ENCODE results near the gene CMBL.
"Not testable (repeated sequence)": the region's sequence is repeated elsewhere in the genome, so short reads cannot be mapped to it uniquely, and the experiment has no call there.

Gene CMBL

DNA sequence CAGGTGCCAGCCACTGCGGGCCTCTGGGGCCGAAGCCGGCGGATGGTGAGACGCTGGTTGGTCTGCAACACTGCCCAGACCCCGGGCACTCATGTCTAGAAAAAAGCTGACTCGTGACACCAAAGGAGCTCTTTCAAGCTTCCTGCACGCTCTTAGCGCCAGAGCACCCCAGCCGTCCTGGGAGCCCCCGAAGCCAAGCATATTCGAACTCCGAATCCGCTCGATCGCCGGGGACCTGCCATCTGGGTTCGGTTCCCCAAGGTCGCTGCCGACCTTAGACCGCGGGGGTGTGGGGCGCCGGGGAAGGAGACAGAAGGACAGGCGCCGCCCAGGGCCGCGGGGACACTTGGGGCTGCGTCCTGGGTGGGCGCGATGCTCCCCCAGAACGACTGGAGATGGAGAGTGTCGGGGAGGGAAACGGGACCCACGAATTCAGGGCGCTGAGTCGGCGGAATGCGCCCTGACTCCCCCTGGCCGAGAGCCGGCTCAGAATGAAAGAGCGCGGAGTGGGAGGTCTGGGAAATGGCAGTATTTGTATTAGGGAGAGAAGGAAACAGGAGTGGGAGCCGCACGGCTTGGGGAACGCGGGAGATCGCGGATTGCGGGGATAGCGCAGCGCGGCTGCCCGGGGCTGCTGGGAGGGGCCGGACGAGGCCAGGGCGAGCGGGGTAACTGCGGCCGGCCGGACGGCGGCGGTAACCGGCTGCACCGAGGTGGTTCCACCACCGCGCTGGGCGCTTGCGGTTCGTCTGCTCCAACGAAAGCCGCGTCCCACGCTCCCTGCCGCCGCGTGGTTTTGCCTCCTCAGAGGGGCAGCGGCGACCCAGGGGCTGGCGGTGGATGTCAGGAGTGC, 25.7 kb upstream of the CMBL start:
- no peak for DNase-seq (ENCODE audit: low read depth in 3 of 3)

DNA sequence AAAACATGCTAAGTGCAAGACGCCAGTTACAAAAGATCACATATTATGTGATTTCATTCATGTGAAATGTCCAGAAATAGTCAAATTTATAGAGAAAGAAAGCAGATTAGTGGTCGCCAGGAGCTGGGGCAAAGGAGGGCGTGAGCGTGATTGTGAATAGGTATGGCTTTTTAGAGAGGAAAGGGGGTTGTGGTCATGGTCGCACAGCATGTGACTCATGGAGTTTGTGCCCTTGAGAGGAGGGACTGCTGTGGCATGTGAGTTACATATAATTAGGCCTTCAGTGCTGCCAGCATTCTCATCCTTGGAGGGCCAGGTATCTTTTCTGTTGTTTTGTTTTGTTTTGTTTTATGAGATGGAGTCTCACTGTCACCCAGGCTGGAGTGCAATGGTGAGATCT, 24.6 kb upstream of the CMBL start:
- DNase-seq (ENCODE audit: low read depth in 3 of 3), result no peak

DNA sequence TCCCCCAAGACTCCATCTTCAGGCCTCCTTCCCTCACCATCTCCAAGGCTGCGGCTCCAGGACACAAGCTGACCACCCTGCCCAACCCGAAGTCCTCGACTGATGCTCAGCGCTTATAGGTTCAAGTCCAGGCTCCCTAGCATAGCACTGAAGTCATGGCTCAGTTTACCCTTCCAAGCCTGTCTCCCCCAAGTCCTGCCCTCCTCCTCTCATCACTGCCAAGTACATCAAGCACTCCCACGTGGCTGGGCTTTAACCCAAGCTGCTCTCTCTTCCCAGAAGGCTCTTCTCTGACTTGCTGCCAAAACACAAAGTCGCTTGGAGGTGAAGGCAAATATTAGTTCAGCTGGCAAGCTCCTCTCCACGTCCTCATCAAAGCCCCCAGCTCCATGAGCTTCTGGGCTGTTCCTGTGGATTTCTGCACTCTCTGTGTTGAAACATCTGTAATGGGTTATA, 23.7 kb upstream of the CMBL start:
- no peak for DNase-seq (ENCODE audit: low read depth in 3 of 3)

DNA sequence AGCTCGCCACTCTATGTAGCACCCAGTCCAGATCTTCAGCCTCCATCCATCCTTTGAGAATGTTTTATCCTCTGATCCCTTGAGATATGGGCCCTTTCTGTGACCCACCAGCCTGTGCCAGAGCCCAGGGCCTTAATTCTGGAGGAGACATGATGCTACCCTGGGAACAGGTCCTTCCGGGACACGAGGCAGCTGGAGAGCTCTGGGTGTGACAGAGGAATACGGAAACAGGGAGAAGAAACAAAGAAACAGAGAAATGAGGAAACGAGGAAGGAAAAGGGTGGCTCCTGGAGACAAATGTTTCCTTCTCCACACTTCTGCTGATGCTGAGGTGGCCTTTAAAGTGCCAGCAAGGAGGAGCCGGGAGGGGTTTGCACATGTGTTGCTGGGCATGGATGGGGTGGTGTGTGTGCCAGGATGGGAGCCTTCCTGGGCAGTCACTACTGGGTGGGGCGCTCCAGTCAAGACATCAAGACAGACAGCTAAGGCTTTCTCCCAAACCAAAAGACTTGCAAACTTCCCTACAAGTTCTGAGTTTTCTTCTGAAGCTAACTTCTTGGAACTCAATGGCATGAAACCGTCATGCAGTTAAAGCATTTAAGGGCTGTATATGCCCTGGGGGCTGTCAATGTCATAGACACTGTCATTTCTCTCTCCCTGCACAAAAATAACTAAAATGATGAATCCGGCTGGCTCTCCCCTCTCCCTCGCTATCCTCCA, 23.0 kb upstream of the CMBL start:
- DNase-seq (ENCODE audit: low read depth in 3 of 3), result no peak

DNA sequence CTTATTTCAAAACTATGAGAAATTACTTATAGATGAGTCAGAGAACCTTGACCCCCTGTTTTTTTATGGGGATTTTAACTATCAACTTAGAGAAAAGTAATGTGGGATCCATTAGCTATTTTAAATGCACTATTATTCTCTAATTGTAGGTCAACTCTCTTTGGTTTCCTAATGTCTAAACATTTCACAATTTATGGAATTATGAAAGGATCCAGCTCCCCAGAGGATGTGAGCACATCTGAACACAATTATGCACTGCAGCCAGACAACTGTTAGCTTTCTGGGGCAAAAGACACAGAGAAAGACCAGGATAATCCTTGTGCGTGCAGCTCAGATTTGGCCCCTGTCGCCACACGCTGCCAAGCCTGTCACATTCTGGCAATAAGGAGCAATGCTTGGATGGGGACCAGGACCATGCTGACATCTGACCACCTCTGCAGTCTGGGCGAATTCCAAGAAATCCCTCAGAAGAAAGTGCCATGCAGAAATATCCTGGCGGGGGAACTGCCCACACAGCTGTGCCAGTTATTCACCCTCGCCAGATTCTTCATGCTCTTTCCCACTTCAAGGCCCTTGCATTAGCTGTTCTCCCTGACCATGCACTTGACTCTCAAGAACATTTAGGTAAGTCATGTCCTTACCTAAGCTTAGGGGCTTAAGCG, 22.2 kb upstream of the CMBL start:
- no peak for DNase-seq (ENCODE audit: low read depth in 3 of 3)

DNA sequence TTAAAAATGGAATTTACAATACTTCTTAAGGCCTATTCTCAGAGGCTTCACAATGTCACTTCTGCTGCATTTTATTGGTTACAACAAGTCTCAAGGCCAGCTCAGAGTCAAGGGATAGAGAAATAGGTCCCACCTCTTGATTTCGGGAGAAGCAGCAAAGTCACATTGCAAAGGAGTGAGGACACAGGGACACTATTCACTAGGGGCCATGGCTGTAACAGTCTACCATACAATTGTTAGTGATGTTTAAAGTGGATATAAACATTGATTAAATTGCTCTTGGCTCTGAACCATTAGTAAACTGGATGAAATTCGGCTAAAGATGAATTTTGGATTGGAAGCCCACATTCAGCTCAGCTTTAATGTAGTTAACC, 21.7 kb upstream of the CMBL start:
- no peak for DNase-seq (ENCODE audit: low read depth in 3 of 3)

DNA sequence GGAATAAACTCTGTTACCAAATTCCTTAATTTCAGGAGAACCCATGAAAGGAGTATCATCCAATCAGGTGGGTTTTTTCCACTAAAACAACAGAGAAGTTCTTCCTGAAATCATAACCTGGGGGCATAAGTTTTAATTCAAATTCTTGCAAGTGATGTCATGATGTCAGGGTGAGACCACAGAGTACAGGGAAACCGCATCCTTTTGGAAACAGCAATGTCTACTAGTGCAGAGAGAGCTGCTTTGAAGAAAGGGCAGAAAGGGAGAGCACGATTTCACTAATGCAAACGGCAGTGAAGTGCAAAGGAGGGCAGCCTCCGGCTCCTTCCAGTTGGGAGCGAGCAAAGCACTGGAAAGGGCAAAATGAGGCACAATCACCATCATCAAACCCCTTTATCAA, 20.6 kb upstream of the CMBL start:
- no peak for DNase-seq (ENCODE audit: low read depth in 3 of 3)

DNA sequence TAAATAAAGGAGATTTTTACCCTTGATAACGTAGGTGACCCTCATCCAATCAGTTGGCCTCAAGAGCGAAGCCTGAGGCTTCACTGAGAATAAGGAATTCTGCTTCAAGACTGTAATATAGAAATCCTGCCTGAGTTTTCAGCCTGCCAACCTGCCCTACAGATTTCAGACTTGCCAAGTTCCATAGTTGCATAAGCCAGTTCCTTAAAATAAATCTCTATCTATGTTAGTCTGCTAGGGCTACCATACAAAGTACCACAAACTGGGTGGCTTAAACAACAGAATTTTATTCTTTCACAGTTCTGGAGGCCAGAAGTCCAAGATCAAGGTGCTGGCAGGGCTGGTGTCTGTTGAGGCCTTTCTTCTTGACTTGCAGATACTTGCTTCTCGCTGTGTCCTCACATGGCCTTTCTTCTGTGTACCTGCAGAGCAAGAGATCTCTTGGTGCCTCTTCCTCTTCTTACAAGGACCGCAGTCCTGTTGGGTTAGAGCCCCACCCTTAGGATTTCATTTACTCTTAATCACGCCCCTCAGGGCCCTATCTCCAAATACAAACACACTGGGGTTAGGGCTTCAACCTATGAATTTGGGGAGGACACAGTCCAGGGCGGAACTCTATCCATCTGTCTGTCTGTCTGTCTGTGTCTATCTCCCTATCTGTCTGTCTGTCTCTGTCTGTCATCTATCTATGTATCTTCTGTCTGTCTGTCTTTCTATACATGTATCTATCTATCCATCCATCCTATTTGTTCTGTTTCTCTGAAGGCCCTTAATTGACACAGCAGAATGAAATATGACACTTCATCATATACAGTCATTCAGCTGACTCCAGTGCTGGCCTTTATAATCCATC, 17.0 kb upstream of the CMBL start:
- DNase-seq (ENCODE audit: low read depth in 3 of 3), result no peak

DNA sequence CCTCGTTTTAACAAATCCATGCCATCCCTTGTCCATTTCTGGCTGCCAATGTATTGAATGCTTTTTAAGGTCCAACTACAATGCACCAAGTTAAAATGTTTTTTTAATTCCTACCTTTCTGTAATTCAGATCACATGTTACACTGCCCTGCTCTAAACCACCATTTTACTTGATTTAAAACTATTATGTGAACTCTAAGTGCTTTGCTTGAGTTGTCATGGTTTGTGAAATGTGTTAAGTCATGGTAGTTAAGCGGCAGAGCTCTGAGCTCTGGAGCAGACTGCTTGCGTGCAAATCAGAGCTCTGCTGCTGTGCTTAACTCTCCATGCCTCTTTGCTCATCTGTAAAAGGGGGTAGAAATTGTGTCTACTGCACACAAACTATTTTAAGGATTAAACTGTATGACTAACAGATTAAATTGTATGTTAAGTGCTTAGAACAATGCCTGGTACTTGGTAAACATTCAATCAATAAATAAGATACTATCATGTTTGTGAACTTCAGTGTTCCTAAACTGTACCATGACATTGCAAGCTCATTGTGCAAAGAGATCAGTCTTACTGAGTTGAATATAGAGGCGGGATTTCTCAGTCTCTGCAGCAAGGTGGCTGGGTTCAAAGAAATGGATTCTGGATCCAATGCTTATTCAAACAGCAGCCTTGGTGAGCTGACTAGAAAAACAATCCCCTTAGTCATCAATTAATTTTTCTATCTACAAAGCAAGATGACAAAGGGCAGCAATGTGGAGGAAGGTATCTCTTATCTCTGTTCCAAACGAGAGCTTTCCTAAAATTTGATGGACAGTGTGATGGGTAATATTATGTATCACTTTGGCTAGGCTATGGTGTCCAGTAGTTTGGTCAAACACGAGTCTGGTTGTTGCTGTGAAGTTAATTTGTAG, 16.1 kb upstream of the CMBL start:
- no peak for DNase-seq (ENCODE audit: low read depth in 3 of 3)

DNA sequence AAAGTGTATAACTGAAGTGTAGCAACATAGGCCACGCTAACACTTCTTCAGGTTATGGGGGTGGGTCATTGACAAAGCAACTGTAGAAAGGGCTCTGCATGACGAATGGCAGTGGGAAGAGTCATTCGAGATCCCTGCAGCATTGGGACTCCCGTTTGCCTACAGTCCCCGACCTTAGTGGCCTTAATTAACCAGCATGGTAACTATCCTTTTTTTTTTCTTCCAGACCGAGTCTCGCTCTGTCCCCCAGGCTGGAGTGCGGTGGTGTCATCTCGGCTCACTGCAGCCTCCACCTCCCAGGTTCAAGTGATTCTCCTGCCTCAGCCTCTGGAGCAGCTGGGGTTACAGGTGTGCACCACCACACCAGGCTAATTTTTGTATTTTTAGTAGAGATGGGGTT, 14.2 kb upstream of the CMBL start:
- no peak for DNase-seq (ENCODE audit: low read depth in 3 of 3)

DNA sequence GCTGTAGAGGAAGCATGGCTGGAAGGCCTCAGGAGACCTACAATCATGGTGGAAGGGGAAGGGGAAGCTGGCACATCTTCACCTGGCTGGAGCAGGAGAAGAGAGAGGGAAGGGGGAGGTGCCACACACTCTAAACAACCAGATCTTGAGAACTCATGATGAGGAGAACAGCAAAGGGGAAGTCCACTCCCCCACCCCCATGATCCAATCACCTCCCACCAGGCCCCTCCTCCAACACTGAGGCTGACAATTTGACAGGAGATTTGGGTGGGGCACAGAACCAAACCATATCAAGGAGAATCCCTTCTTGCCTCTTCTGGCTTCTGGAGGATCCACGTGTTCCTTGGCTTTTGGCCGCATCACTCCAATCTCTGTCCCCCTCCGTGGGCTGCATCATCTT, 13.1 kb upstream of the CMBL start:
- DNase-seq (ENCODE audit: low read depth in 3 of 3), result no peak

DNA sequence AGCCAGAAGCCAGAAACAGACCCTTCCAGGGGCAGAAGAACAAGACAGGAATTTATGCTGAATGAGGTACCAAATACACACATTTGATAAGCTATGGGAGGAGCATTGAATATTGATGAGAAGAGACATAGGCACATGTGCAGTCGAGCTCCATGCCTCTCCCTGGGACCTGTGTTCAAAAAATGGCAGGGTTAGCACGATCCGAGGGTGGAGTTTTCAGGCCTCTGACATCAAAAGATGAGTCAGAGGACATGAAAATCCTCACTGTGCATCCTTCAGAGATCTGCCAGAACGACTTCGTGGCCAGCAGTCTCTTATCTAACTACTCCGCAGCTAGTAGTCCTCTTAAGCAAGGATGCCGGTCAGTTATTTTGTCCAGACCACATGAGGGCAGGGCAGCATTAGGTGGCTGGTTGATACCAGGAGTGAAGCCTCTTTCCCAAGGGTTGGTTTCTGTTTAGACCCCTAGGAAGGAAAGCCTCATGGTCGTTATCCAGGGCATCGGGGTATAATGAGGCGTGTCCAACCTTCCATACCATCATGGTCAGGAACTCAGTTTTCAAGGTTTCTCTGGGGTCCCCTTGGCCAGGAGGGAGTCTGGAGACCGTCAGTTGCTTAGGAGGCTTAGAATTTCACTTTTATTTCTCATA, 11.6 kb upstream of the CMBL start:
- DNase-seq (ENCODE audit: low read depth in 3 of 3), result no peak

DNA sequence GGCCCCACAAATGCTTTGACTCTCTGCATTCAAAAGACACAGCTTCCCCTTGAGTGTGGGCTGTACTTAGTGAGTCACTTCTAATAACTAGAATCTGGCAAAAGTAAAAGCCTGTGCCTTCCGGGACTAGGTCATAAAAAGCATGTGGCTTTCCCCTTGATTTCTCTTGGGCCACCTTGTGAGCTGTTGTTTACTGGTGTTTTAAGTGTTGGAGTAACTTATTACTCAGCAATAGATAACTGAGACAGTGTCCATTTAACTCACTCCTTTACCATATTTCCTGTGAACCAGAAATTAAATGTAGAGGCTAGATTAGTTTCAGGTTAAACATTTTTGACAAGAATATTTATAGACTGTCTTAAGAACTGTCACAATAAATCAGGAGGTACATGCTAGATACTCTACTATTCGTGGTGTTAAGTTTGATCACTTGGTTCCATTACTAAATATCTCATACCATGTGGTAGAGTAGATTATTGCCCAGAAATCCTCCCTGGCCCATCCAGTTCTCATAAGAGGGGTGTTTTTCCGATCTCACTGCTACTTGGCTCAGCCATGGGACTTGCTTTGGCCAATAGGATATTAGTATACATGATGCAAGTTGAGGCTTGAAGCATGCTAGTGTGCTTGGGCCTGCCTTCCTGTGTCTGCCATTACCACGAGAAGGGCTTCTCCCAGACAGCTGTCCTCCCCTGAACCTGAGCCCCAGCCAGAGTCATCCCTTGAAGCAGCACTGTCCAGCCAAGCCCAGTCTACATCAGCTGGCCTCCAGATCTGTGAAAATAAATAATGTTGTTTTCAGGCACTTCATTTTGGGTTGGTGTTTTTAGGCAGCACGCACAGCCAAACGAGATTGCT, 10.4 kb upstream of the CMBL start:
- DNase-seq (ENCODE audit: low read depth in 3 of 3), result no peak

DNA sequence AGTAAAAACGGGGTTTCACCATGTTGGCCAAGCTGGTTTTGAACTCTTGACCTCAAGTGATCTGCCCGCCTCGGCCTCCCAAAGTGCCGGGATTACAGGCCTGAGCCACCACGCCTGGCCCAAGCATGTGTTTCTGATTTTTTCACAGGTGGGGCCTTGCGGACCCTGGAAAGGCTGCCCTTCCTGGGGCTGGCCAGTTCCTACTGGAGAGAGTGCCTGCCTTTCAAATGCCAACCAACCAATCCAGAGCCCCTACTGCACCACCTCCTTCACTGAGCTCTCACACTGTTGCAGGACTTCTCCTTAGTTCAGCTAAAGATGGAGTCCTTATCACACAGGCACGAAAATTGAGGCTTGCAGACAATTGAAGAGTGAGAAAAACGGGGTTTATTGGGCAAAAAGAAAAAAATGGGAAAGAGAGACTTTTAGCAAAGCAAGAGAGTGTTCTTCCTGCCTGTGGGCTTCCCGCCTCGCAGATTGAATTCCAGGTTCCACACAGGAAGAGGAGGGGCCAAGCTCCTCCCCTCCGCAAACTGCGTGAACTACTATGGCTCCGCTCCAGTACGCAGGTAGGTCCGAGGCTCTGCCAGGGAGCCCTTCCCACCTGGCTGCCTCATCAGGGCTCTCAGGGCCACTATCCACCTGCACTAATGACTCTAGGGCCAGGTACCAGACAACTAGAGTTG, 8.3 kb upstream of the CMBL start:
- DNase-seq (ENCODE audit: low read depth in 3 of 3), result no peak

DNA sequence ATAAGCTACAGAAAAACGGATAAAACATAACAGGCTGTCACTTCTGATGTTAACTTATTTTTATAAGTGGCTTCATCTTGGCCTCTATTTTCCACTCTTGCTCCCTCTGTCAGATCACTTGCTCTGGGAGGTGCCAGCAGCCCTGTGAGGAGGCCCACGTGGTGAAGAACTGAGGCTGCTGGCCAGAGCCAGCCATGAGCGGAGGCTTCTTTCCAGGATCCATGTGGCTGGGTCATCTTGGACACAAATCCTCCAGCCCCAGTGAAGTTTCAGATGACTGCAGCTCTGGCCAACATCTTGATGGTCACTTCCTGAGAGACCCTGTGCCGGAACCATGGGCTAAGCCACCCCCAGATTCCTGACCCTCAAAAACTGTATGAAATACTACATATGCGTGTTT, 7.5 kb upstream of the CMBL start:
- no peak for DNase-seq (ENCODE audit: low read depth in 3 of 3)

DNA sequence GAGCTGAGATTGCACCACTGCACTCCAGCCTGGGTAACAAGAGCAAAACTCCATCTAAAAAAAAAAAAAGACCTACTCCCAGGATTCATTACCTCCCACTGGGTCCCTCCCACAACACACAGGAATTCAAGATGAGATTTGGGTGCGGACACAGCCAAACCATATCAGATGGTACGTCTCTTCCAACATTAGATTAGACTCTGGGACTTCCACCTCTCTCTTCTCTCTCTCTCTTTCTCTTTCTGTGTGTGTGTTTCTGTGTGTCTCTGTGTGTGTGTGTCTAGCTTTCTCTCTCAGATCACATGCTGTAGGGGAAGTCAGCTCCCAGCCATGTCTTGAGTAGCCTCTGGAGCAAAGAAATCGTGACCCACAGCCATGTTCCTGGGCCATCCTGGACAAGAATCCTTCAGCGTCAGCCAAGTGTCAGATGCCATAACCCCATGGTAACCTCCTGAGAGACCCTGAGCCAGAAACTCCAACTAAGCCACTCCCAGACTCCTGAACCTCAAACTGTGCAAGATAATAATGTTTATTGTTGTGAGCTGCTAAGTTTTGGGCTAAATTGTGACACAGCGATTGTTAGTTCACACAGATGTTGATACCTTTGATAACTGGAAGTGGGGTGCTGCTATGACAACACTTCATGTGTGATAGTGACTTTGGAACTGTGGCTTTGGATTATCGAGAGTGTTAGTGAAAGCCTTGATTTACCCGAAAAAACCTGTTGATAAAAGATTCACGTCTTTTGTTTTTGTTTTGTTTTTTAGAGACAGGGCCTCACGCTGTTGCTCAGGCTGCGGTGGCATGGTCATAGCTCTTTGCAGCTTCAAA, 4.1 kb upstream of the CMBL start:
- DNase-seq (ENCODE audit: low read depth in 3 of 3), result no peak

DNA sequence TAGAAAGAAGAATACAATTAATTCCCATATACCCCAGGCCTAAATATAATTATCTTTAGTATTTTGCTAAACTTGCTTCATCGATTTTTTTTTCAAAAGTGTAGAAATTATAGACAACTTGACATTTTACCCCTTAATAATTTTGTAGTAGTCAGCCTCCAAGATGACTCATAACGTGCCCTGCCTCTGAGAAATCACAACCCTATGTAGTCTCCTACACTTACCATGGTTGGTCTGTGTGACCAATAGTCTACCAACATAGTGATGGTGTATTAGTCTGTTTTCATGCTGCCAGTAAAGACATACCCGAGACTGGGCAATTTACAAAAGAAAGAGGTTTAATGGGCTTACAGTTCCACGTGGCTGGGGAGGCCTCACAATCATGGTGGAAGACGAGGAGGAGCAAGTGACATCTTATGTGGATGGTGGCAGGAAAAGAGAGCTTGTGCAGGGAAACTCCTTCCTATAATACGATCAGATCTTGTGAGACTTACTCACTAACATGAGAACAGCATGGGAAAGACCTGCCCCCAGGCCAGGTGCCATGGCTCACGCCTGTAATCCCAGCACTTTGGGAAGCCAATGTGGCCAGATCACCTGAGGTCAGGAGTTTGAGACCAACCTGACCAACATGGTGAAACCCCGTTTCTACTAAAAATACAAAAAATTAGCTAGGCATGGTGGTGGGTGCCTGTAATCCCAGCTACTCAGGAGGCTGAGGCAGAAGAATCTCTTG, 3.3 kb upstream of the CMBL start:
- not testable (repeated sequence) for DNase-seq (ENCODE audit: low read depth in 3 of 3)
